Mucosa of stomach (tissue), 1 donor: ENCODE data around the gene ANTKMT.

Experiments
- H3K27me3 ChIP-seq: one replicate; pipeline ENCODE4 v1.7.0; 2013; ENCODE audit warnings: mild to moderate bottlenecking, low read length; ENCODE audit not compliant: control insufficient read depth, insufficient read depth
- H3K36me3 ChIP-seq: one replicate; pipeline ENCODE4 v1.7.0; 2013; ENCODE audit warnings: low read length; ENCODE audit not compliant: control insufficient read depth, insufficient read depth
- H3K4me1 ChIP-seq: one replicate; pipeline ENCODE4 v1.7.0; 2013; ENCODE audit warnings: mild to moderate bottlenecking, low read length; ENCODE audit not compliant: control insufficient read depth, insufficient read depth
- H3K4me3 ChIP-seq: one replicate; pipeline ENCODE4 v1.7.0; 2013; ENCODE audit warnings: low read length
- H3K9ac ChIP-seq: one replicate; pipeline ENCODE4 v1.7.0; 2013; ENCODE audit warnings: mild to moderate bottlenecking, low read length, moderate library complexity
- H3K9me3 ChIP-seq: one replicate; pipeline ENCODE4 v1.7.0; 2013; ENCODE audit warnings: mild to moderate bottlenecking, low read length, moderate library complexity; ENCODE audit not compliant: control insufficient read depth
- donor health status: Pancreatic carcinoma.

ANTKMT gene

GRCh38 chr16:720990-721764 is at the start of gene ANTKMT:
Gene ANTKMT (plus strand): TSS chr16:721146. CDS start chr16:721275, 129 bp downstream.
- H3K27me3 ChIP-seq: peaks cover 22% of the 10 kb centered on the region
- peak within 1 kb of the TSS; percentile 56 for H3K4me3 ChIP-seq
- peaks cover 40% of the 10 kb centered on the region for H3K4me1 ChIP-seq
- no peaks in the 10 kb centered on the region for H3K36me3 ChIP-seq
- H3K9ac ChIP-seq: peak within 1 kb of the TSS; percentile 76
- no peaks in the 10 kb centered on the region for H3K9me3 ChIP-seq

GRCh38 chr16:671353-672131 is 49.4 kb upstream of the ANTKMT start:
- Histone ChIP-seq H3K9ac (no peak overlapping the region), H3K9me3 (no peaks in the 10 kb centered on the region), H3K4me3 (no peak overlapping the region), H3K4me1 (peaks cover 32% of the 10 kb centered on the region), H3K27me3 (peaks cover 6% of the 10 kb centered on the region), H3K36me3 (peaks cover 6% of the 10 kb centered on the region)

- Histone ChIP-seq H3K27me3 (peaks cover 6% of the 10 kb centered on the region), H3K4me1 (peaks cover 39% of the 10 kb centered on the region), H3K9ac (no peak overlapping the region), H3K36me3 (peaks cover 6% of the 10 kb centered on the region), H3K4me3 (no peak overlapping the region), H3K9me3 (no peaks in the 10 kb centered on the region)
Observed at GRCh38 chr16:672371-672770, 48.6 kb upstream of the ANTKMT start.

GRCh38 chr16:672851-673250 is 48.1 kb upstream of the ANTKMT start:
- Histone ChIP-seq H3K27me3 (peaks cover 6% of the 10 kb centered on the region), H3K9ac (no peak overlapping the region), H3K9me3 (no peaks in the 10 kb centered on the region), H3K36me3 (peaks cover 6% of the 10 kb centered on the region), H3K4me1 (peaks cover 38% of the 10 kb centered on the region), H3K4me3 (no peak overlapping the region)

GRCh38 chr16:673399-673991 is 47.5 kb upstream of the ANTKMT start:
- H3K36me3 ChIP-seq: peaks cover 6% of the 10 kb centered on the region
- H3K9ac ChIP-seq: no peak overlapping the region
- H3K4me3 ChIP-seq: no peak overlapping the region
- H3K9me3 ChIP-seq: no peaks in the 10 kb centered on the region
- H3K27me3 ChIP-seq: peaks cover 6% of the 10 kb centered on the region
- peaks cover 38% of the 10 kb centered on the region for H3K4me1 ChIP-seq

GRCh38 chr16:674214-674881 is 46.6 kb upstream of the ANTKMT start:
- Histone ChIP-seq H3K36me3 (peaks cover 6% of the 10 kb centered on the region), H3K4me3 (no peak overlapping the region), H3K9me3 (no peaks in the 10 kb centered on the region), H3K27me3 (peaks cover 6% of the 10 kb centered on the region), H3K9ac (no peak overlapping the region), H3K4me1 (peaks cover 35% of the 10 kb centered on the region)

GRCh38 chr16:674968-675883 is 45.7 kb upstream of the ANTKMT start, which contains the start of gene RHBDL1:
Gene RHBDL1 (plus strand): TSS chr16:675671. CDS start chr16:675791, 120 bp downstream.
- Histone ChIP-seq H3K9me3 (no peaks in the 10 kb centered on the region), H3K27me3 (peaks cover 6% of the 10 kb centered on the region), H3K4me3 (no peak within 1 kb of the TSS), H3K9ac (no peak within 1 kb of the TSS), H3K36me3 (peaks cover 6% of the 10 kb centered on the region), H3K4me1 (peaks cover 35% of the 10 kb centered on the region)

GRCh38 chr16:675884-676564 is 44.9 kb upstream of the ANTKMT start:
- Histone ChIP-seq H3K4me3 (no peak overlapping the region), H3K36me3 (peaks cover 5% of the 10 kb centered on the region), H3K4me1 (peaks cover 39% of the 10 kb centered on the region), H3K9ac (no peak overlapping the region), H3K27me3 (peaks cover 6% of the 10 kb centered on the region), H3K9me3 (no peaks in the 10 kb centered on the region)

GRCh38 chr16:676565-676902 is 44.4 kb upstream of the ANTKMT start:
- Histone ChIP-seq H3K9me3 (no peaks in the 10 kb centered on the region), H3K4me3 (no peak overlapping the region), H3K36me3 (no peaks in the 10 kb centered on the region), H3K4me1 (peaks cover 44% of the 10 kb centered on the region), H3K9ac (no peak overlapping the region), H3K27me3 (peaks cover 6% of the 10 kb centered on the region)

- Histone ChIP-seq H3K4me3 (no peak overlapping the region), H3K9me3 (no peaks in the 10 kb centered on the region), H3K27me3 (peaks cover 6% of the 10 kb centered on the region), H3K4me1 (peaks cover 48% of the 10 kb centered on the region), H3K36me3 (peaks cover 3% of the 10 kb centered on the region), H3K9ac (no peak overlapping the region)
Observed at GRCh38 chr16:676913-677312, 44.0 kb upstream of the ANTKMT start.
